Ammon's horn (tissue), 1 donor: ENCODE measurements around the gene MXI1.

ENCODE experiments used
- DNase-seq: peaks from one replicate; pipeline ENCODE4 v3.0.0-alpha.2; 2016; ENCODE audit warnings: low spot score

Gene MXI1

GRCh38 chr10:110216240-110216639 lies 8.8 kb downstream of the MXI1 start:
- no peak for DNase-seq

- no peak for DNase-seq
These were observed 9.7 kb downstream of the MXI1 start for GRCh38 chr10:110216942-110217661.

GRCh38 chr10:110217662-110218008 lies 10.2 kb downstream of the MXI1 start:
- no peak for DNase-seq

- no peak for DNase-seq
These were observed 11.2 kb downstream of the MXI1 start for GRCh38 chr10:110218632-110219031.

GRCh38 chr10:110219884-110220283 lies 12.5 kb downstream of the MXI1 start:
- no peak for DNase-seq

GRCh38 chr10:110220398-110220797 lies 13.0 kb downstream of the MXI1 start:
- DNase-seq, result peak; percentile 68

- no peak for DNase-seq
These were observed 13.8 kb downstream of the MXI1 start for GRCh38 chr10:110221044-110221720.

- peak; percentile 85 for DNase-seq
These were observed 14.4 kb downstream of the MXI1 start for GRCh38 chr10:110221721-110222261.

- DNase-seq, result no peak
These were observed 15.4 kb downstream of the MXI1 start for GRCh38 chr10:110222641-110223297.

- no peak for DNase-seq
These were observed 16.0 kb downstream of the MXI1 start for GRCh38 chr10:110223298-110223925.

GRCh38 chr10:110224992-110225391 lies 17.6 kb downstream of the MXI1 start:
- no peak for DNase-seq

- DNase-seq, result no peak
These were observed 18.0 kb downstream of the MXI1 start for GRCh38 chr10:110225441-110225755.

GRCh38 chr10:110225756-110226542 lies 18.5 kb downstream of the MXI1 start:
- peak; percentile 96 for DNase-seq

- peak; percentile 97 for DNase-seq
These were observed 19.1 kb downstream of the MXI1 start for GRCh38 chr10:110226543-110226925.

- peak; percentile 75 for DNase-seq
These were observed 19.7 kb downstream of the MXI1 start for GRCh38 chr10:110226926-110227641.

- DNase-seq, result no peak
These were observed 20.7 kb downstream of the MXI1 start for GRCh38 chr10:110228066-110228465.

- DNase-seq, result no peak
These were observed 21.8 kb downstream of the MXI1 start for GRCh38 chr10:110229155-110229554.

- no peak for DNase-seq
These were observed 26.4 kb downstream of the MXI1 start for GRCh38 chr10:110233846-110234245.

- no peak for DNase-seq
These were observed 30.6 kb downstream of the MXI1 start for GRCh38 chr10:110237894-110238480.

GRCh38 chr10:110239892-110240291 lies 32.5 kb downstream of the MXI1 start:
- no peak for DNase-seq

- no peak for DNase-seq
These were observed 34.0 kb downstream of the MXI1 start for GRCh38 chr10:110241407-110241806.
